Epithelial cell of esophagus (primary cell): ENCODE results near the gene PLEKHA6.

Experiments
- DNase-seq: peaks from one replicate; pipeline ENCODE4 v3.0.0; 2010; ENCODE audit warnings: low read depth
- H3K4me3 ChIP-seq: 2 replicates; pipeline ENCODE4 v1.5.1; 2011; ENCODE audit warnings: mild to moderate bottlenecking, low read length, control low read depth
- TF ChIP-seq, protein P1 (sequence below): IDR thresholded peaks from 2 replicates; pipeline ENCODE4 v1.5.1; 2011; ENCODE audit warnings: low read depth, mild to moderate bottlenecking, low read length, control low read depth, inconsistent platforms; ENCODE audit not compliant: insufficient read depth; ENCODE audit errors: missing control alignments

Gene PLEKHA6

GRCh38 chr1:204186597-204186996 lies 173.1 kb downstream of the PLEKHA6 start:
- H3K4me3 ChIP-seq, result no peak overlapping the region
- DNase-seq, result no peak
- TF ChIP-seq, protein P1, sequence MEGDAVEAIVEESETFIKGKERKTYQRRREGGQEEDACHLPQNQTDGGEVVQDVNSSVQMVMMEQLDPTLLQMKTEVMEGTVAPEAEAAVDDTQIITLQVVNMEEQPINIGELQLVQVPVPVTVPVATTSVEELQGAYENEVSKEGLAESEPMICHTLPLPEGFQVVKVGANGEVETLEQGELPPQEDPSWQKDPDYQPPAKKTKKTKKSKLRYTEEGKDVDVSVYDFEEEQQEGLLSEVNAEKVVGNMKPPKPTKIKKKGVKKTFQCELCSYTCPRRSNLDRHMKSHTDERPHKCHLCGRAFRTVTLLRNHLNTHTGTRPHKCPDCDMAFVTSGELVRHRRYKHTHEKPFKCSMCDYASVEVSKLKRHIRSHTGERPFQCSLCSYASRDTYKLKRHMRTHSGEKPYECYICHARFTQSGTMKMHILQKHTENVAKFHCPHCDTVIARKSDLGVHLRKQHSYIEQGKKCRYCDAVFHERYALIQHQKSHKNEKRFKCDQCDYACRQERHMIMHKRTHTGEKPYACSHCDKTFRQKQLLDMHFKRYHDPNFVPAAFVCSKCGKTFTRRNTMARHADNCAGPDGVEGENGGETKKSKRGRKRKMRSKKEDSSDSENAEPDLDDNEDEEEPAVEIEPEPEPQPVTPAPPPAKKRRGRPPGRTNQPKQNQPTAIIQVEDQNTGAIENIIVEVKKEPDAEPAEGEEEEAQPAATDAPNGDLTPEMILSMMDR, result no peak

- no peak for DNase-seq
- TF ChIP-seq, protein P1, result no peak
- no peak overlapping the region for H3K4me3 ChIP-seq
Measured at GRCh38 chr1:204181116-204181515, 178.6 kb downstream of the PLEKHA6 start.

DNA sequence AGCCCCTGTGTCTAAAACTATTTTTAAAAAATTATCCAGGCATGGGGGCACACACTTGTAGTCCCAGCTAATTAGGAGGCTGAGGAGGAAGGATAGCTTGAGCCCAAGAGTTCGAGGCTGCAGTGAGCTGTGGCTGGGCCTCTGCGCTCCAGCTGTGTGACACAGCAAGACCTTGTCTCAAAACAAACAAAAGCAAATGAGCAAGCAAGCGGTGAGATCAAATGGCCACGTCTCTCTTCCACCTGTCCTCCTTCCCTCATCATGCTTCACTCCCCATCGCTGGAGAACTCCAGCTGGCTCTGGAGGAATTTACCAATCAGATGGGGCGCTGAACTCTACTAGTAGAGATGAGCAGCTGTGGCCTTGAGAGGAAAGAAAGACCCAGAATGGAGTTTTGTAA lies 179.6 kb downstream of the PLEKHA6 start:
- H3K4me3 ChIP-seq, result no peak overlapping the region
- TF ChIP-seq, protein P1, result no peak
- no peak for DNase-seq

DNA sequence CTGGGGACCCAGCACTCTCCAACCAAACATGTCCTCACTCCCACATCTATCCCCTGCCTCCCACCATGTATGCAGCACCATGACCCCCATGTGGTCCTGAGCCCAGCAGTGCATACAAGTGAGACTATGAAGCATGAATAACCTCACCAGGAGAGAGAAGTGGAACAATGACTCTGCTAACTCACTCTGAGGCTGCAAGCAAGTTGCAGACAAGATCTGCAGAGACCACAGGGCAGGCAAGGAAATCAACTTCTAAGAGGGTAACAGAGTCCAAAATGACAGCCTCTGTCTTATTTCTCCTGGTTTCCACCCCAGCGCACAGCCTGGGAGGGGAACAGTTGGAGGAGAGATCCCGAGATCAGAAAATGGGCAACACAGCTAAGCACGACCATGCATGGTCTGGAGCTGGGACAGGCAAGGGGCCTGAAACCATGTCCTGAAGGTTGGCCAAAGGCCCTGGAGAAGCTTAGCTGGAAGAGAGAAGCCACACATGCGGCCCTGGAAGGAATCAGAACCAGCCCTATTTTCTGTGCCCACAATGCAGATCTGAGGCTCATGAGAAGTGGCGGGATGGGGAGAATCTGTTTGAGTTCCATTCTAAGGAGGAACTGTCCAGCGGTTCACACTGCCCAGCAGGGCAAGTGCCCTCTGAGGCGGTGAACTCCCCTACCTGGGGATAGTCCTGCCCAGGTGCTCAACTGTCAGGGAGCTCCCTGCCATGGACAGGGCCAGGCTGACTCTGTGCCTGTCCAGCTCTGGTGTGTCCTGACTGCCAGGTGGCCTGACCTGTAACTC lies 181.0 kb downstream of the PLEKHA6 start:
- DNase-seq, result no peak
- TF ChIP-seq, protein P1, result no peak
- H3K4me3 ChIP-seq, result no peak overlapping the region

- no peak for DNase-seq
- TF ChIP-seq, protein P1, result no peak
- H3K4me3 ChIP-seq, result no peak overlapping the region
Measured at GRCh38 chr1:204177133-204177532, 182.6 kb downstream of the PLEKHA6 start.

DNA sequence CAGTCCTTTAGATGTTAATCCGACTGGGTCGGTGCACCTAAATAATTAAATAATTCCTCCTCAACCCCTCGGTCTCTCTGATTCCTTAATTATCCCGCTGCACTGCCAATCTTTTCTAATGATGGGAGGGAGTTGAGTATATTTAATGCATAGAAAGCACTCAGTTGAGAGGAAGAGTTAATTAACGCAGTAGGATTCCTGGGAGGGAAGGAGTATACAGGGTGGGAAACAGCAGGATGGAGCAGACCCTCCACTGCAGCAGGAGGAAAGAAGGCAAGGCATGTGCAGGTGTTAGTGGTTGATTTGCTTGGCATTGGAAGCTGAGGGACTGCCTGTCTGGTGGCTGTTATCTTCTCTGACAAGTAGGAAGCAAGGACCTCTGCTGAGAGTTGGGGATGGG lies 183.7 kb downstream of the PLEKHA6 start:
- DNase-seq, result no peak
- no peak overlapping the region for H3K4me3 ChIP-seq
- TF ChIP-seq, protein P1, result no peak

DNA sequence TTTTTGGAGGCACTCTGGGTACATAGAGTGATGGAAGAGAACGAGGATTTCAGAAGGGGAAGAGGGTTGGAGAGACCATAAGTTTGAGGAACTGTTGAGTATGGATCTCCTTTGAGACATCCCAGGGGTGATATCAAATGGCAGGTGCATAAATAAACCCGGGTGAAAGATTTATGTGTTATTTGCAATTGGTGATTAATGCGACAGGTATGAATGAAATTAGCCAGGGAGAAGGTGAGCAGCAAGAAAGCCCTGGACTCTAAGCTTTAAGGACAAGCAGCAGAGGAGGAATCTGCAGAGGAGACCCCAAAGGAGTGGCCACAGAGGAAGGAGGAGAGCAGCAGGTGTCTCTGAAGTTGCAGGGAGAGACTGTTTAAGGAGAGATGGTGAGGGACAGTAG lies 184.8 kb downstream of the PLEKHA6 start:
- TF ChIP-seq, protein P1, result no peak
- DNase-seq, result no peak
- no peak overlapping the region for H3K4me3 ChIP-seq
